CD4-positive, alpha-beta T cell (primary cell): Measurements from ENCODE around the gene MED22. TPM values are rescaled to one million over a fixed set of nuclear protein-coding genes. Genes with fewer than 3 reads are reported as not detected.

Experiments
- ATAC-seq: fragments of 200-7000 bp; cut with Tn5 transposase; one replicate; pipeline ENCODE4 v1.10.0; 2022; ENCODE audit warnings: mild to moderate bottlenecking; ENCODE audit not compliant: poor library complexity
- CTCF ChIA-PET: fragments of 350-600 bp; sonication (Branson Sonifier 250); formaldehyde crosslinking; loops from one replicate; lab custom pipeline; 2021; ENCODE audit warnings: antibody characterized with exemption, inconsistent platforms; lab: Charles Lee
- POLR2A ChIA-PET: fragments of 350-600 bp; sonication (Branson Sonifier 250); formaldehyde crosslinking; loops from one replicate; lab custom pipeline; 2021; ENCODE audit warnings: antibody characterized with exemption, inconsistent platforms; lab: Charles Lee
- DNase-seq, 14 experiments: peaks; one replicate each; pipeline ENCODE4 v3.0.0-alpha.2; 2013 to 2020; ENCODE audit warnings: mixed read lengths in 2 of 14
- H3K27ac ChIP-seq, 2 donors: one replicate each; pipeline versions ENCODE4 v1.5.1 to v1.7.0; 2013; ENCODE audit warnings: low read length in 2 of 2, low read depth in 1 of 2, mild to moderate bottlenecking in 1 of 2
- H3K27me3 ChIP-seq, 2 experiments: 1 replicate in 1 of 2; 2 replicates in 1 of 2; pipeline versions ENCODE4 v1.6.1 to v1.7.0; 2013; ENCODE audit warnings: low read length in 2 of 2, control low read depth in 1 of 2, mild to moderate bottlenecking in 1 of 2, moderate library complexity in 1 of 2; ENCODE audit not compliant: insufficient read depth in 2 of 2, control insufficient read depth in 1 of 2
- H3K36me3 ChIP-seq: one replicate; pipeline ENCODE4 v1.6.1; 2013; ENCODE audit warnings: low read length, control low read depth; ENCODE audit not compliant: insufficient read depth
- H3K4me1 ChIP-seq: one replicate; pipeline ENCODE4 v1.6.1; 2013; ENCODE audit warnings: low read length, control low read depth; ENCODE audit not compliant: insufficient read depth
- H3K4me3 ChIP-seq: one replicate; pipeline ENCODE4 v1.5.1; 2013; ENCODE audit warnings: mild to moderate bottlenecking, low read length, moderate library complexity
- H3K9me3 ChIP-seq, 2 experiments: 1 replicate in 1 of 2; 2 replicates in 1 of 2; pipeline versions ENCODE4 v1.6.1 to v1.7.0; 2013; ENCODE audit warnings: low read length in 2 of 2, mild to moderate bottlenecking in 2 of 2, control low read depth in 1 of 2, moderate library complexity in 1 of 2; ENCODE audit not compliant: control insufficient read depth in 1 of 2, insufficient read depth in 1 of 2
- H3K27ac Mint-ChIP-seq: one replicate; pipeline ENCODE4 v1.8.0; 2020; ENCODE audit warnings: mixed read lengths
- H3K27me3 Mint-ChIP-seq: one replicate; pipeline ENCODE4 v1.8.0; 2021; ENCODE audit warnings: mixed read lengths
- H3K36me3 Mint-ChIP-seq: one replicate; pipeline ENCODE4 v1.8.0; 2021; ENCODE audit warnings: low read depth, mixed read lengths
- H3K4me1 Mint-ChIP-seq: one replicate; pipeline ENCODE4 v1.8.0; 2021; ENCODE audit warnings: low read depth, mixed read lengths
- H3K4me3 Mint-ChIP-seq: one replicate; pipeline ENCODE4 v1.8.0; 2020; ENCODE audit warnings: mild to moderate bottlenecking, mixed read lengths
- H3K9me3 Mint-ChIP-seq: one replicate; pipeline ENCODE4 v1.8.0; 2020; ENCODE audit warnings: mixed read lengths
- CTCF ChIP-seq: fragments of 200-600 bp; IDR thresholded peaks from one replicate; pipeline ENCODE4 v1.8.0; 2022; ENCODE audit warnings: antibody characterized with exemption, mild to moderate bottlenecking
- intact Hi-C, 2 experiments: fragments of 100-400 bp; cut with DNase I in 1 of 2; cut with micrococcal nuclease in 1 of 2; formaldehyde crosslinking; loops; one replicate each; pipeline versions ENCODE4 v1.15.1 to v1.9.0; 2023 to 2025; cut with DNase I, micrococcal nuclease
- total RNA-seq, 174 experiments: library from RNA in 2 of 174; stranded (reverse) in 2 of 174; gene quantifications; one replicate each; pipeline ENCODE4 v1.2.3 and lab custom pipeline; 2021 to 2026

The MED22 gene
- total RNA-seq, 2 experiments from 2014 or later = 15.7 to 18.0 TPM

GRCh38 chr9:133332381-133332730 is 15.6 kb downstream of the MED22 start:
- H3K27me3 Mint-ChIP-seq = no peaks in the 10 kb centered on the region
- no peak for DNase-seq
- Histone ChIP-seq H3K36me3 (peaks cover 43% of the 10 kb centered on the region), H3K27ac (no peak overlapping the region), H3K9me3 (no peaks in the 10 kb centered on the region), H3K4me1 (peaks cover 37% of the 10 kb centered on the region), H3K27me3 (no peaks in the 10 kb centered on the region), H3K4me3 (no peak overlapping the region)
- intact Hi-C loops = loop anchor here in 1 of 2 experiments (5.0 kb wide), 2 partner anchors 300 to 385 kb away; partner anchors contain the start of gene GTF3C5
- peaks cover 77% of the 10 kb centered on the region for H3K36me3 Mint-ChIP-seq
- ChIA-PET POLR2A (no interaction called here), CTCF (no interaction called here)
- H3K4me1 Mint-ChIP-seq = peaks cover 17% of the 10 kb centered on the region
- H3K4me3 Mint-ChIP-seq = no peak overlapping the region
- no peaks in the 10 kb centered on the region for H3K9me3 Mint-ChIP-seq
- no peak overlapping the region for H3K27ac Mint-ChIP-seq
- TF ChIP-seq CTCF = no peak
- ATAC-seq = no peak

GRCh38 chr9:133331641-133332380 is 16.1 kb downstream of the MED22 start:
- no peak for TF ChIP-seq CTCF
- Mint-ChIP-seq H3K27ac (no peak overlapping the region), H3K4me3 (no peak overlapping the region), H3K4me1 (peaks cover 17% of the 10 kb centered on the region), H3K9me3 (no peaks in the 10 kb centered on the region), H3K27me3 (no peaks in the 10 kb centered on the region), H3K36me3 (peaks cover 78% of the 10 kb centered on the region)
- peaks cover 43% of the 10 kb centered on the region for H3K36me3 ChIP-seq
- H3K4me3 ChIP-seq = no peak overlapping the region
- no peaks in the 10 kb centered on the region for H3K27me3 ChIP-seq
- ATAC-seq (no peak), DNase-seq (no peak)
- ChIA-PET POLR2A (no interaction called here), CTCF (no interaction called here)
- H3K4me1 ChIP-seq = peaks cover 35% of the 10 kb centered on the region
- H3K9me3 ChIP-seq = no peaks in the 10 kb centered on the region
- intact Hi-C loops = loop anchor here in 1 of 2 experiments (5.0 kb wide), 2 partner anchors 300 to 385 kb away; partner anchors contain the start of gene GTF3C5
- no peak overlapping the region for H3K27ac ChIP-seq

GRCh38 chr9:133331221-133331620 is 16.7 kb downstream of the MED22 start:
- H3K27ac ChIP-seq = no peak overlapping the region
- H3K9me3 ChIP-seq = no peaks in the 10 kb centered on the region
- peaks cover 14% of the 10 kb centered on the region for H3K4me1 Mint-ChIP-seq
- POLR2A ChIA-PET = interaction anchor here (0.7 to 1.5 kb wide), 2 partner anchors 17 to 371 kb away, joined by 3 to 9 read pairs; partner anchors contain the start of genes MED22 and RPL7A
- ATAC-seq (no peak), DNase-seq (no peak)
- H3K36me3 Mint-ChIP-seq = peaks cover 77% of the 10 kb centered on the region
- no peaks in the 10 kb centered on the region for H3K27me3 Mint-ChIP-seq
- H3K27me3 ChIP-seq = no peaks in the 10 kb centered on the region
- CTCF ChIA-PET = no interaction called here
- no peak for TF ChIP-seq CTCF
- peaks cover 43% of the 10 kb centered on the region for H3K36me3 ChIP-seq
- no peak overlapping the region for H3K27ac Mint-ChIP-seq
- H3K4me3 Mint-ChIP-seq = no peak overlapping the region
- H3K9me3 Mint-ChIP-seq = no peaks in the 10 kb centered on the region
- intact Hi-C loops = loop anchor here in 1 of 2 experiments (5.0 kb wide), 2 partner anchors 299 to 384 kb away; partner anchors contain the start of gene GTF3C5
- H3K4me3 ChIP-seq = no peak overlapping the region
- peaks cover 29% of the 10 kb centered on the region for H3K4me1 ChIP-seq
